Endothelial cell of hepatic sinusoid (primary cell): ENCODE results near the gene KAT2A.

Source experiments
- in situ Hi-C: cut with HindIII; loops from 2 replicates; pipeline ENCODE4 v1.10.0; 2017; ENCODE audit warnings: low sequenced_read_pairs

The KAT2A gene

DNA sequence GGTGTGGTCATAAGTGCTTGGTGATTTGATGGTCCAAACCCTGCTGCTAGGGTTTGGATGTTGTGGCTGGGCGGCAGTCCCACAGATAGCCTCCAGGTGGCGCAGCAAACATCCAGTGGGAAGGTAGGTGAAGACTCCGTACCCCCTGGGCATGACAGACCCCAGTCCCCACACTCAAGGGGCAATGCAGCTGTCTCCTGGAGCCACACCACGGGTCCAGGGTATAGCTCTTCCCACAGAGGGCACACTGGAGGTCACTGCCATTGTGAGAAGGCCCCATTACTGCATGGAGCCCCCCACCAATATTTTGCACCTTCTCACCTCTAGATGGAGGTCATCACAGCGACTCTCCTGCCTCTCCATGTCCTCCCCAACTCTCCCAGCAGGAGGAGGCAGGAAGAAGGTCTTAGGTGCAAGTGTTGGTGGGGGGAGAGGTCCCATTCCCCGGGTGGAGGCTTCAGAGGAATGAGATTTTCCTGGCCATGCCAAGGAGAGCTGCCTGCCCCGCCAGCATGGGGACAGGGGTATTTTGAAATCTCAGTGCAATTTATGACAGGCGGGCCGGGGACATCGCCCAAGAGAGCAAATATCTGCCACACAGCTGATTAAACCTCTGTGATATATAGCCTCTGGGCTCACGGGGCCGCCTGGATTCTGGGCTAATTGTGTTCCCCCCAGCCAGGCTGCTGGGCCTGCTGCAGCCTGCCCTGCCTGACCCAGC lies 53.6 kb downstream of the KAT2A start:
- in situ Hi-C loops, result no loop called here

DNA sequence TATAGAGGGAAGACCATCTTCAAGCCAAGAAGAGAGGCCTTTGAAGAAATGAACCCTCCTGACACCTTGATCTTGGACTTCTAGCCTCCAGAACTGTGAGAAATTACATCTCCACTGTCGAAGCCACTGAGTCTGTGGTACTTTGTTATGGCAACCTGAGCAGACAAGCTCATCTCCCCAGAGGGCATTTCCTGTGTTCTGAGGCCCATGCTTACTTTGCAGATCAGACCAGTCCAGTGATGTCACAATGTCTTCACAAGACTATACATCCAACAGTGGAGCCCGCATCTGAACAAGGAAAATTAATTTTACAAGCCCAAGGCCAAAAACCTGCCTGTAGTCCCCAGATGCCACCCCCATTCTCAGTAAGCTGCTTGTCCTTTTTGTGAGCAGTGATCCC lies 56.0 kb downstream of the KAT2A start:
- in situ Hi-C loops, result no loop called here
